GM19193 (cell line): ENCODE data around the gene TRERF1.

Experiments used
- POLR2A ChIP-seq: IDR thresholded peaks from 4 replicates; pipeline ENCODE4 v1.6.1; 2011; ENCODE audit not compliant: insufficient read depth, insufficient read length; ENCODE audit errors: extremely low read depth

The TRERF1 gene

DNA sequence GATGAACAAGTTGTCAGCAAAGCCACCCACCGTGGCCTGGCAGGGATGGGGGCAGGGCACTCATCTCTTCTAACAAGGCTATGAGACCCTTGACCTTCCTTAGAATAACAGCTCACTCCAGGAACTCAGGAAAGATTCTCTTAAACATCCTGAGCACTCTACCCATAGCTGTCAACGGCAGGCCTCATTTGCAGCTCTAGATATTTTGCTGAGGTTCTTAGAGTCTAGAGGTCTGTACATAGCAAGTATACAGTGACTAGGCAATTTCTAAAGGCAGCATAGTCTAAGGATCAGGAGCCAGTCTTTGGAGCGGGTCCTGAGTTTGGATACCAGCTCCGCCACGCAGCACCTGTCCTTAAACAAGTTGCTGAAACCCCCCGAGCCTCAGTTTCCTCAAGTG, 11.7 kb downstream of the TRERF1 start:
- no peak for TF ChIP-seq POLR2A

DNA sequence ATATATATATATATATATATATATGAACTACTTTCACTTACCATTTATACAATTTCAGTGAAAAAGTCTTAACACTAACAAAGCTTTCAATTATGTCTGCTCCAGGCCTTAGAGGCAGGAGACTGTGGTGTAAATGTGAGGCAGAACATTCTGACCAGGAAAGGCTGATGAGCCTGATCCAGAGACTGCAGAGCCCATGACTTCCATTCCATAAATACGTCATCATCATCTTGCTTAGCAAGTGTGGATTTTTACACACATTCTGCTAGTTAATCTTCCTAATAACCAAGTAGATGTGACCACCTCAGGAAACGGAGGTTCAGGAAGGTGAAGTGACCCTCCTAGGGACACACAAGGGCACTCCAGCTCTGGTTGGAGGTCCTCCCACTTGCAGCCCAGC, 14.9 kb downstream of the TRERF1 start:
- no peak for TF ChIP-seq POLR2A

DNA sequence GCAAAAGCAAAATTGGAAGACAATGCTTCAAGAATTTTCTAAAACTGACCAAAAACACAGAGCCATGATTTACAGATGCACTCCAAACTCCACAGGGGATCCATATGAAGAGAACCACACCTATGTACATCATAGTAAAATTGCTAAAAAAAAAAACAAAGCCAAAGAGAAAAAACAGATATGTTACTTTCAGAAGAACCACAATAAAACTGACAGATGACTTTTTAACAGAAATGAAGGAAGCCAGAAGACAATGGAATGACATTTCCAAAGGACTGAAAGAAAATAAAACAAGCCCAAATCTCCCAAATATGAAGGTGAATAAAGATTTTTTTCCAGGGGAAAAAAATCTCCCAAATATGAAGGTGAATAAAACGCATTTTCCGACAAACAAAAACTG, 17.5 kb downstream of the TRERF1 start:
- TF ChIP-seq POLR2A: no peak

DNA sequence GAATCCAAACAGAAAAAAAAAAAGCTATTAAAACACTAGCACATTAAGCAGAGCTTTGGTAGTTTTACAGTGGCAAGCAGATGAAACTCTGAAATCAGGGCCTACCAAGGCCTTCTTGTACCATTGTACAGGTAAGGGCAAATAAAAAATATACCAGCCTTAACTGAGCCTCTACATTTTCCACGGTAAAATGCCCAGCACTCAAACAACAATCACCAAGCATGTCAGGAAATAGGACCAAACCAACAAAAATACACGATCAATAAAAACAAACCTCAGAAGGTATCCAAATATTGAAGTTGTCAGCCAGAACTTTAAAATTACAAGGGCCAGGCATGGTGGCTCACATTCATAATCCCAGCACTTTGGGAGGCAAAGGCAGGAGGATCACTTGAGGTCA, 18.3 kb downstream of the TRERF1 start:
- no peak for TF ChIP-seq POLR2A

DNA sequence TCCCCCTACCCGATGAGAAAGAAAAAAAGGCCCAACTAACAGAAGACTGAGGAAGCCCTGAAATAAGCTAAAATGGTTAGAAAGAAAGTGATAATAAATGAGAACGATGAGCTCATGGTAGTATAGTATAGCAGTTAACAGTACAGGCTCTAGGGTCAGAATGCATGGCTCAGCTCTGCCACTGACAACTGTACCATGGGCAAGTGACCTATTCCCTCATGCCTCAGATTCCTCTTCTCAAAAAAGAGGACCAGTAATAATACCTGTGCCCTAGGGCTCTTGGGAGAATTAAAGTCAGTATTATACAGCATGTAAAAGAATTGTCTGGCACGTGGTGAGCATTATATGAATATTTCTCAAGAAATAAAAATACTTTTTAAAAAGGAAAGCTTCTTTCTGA, 19.8 kb downstream of the TRERF1 start:
- no peak for TF ChIP-seq POLR2A

DNA sequence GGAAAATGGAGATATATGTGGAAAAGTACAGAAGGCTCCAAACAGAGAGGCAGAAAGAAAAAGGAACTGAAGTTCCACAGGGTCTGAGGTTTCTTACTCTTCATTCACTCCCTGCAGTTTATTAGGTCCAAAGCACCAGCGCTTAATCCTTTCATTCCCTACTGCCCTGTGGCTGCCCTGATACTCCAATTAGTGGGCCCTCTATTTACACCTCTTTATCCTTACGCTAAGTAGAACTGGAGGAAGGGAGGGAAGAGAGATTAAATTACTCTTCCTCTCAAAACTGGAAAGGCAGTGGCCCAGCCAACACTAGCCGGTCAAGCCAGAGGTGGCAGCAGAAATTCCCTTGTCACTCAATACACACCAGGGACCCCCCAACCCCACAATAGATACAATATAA, 20.4 kb downstream of the TRERF1 start:
- no peak for TF ChIP-seq POLR2A

DNA sequence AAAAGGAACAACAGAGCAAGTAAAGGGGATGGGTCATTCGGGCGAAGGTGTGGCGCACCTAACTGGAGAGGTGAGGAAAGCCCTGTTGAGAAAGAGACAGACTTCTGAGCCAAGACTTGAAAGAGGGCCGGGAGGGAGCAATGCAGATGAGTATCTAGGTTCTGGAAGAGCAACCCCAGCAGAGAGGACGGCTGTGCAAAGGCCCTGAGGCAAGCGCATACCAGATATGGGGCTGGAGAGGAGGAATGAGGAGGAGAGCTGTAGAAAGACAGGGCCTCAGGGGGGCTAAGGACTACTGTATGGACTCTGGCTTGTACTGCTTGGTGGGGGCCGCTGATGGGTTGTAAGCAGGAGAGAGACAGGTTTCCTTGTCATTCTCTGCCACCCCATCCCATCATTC, 21.9 kb downstream of the TRERF1 start:
- TF ChIP-seq POLR2A: no peak

DNA sequence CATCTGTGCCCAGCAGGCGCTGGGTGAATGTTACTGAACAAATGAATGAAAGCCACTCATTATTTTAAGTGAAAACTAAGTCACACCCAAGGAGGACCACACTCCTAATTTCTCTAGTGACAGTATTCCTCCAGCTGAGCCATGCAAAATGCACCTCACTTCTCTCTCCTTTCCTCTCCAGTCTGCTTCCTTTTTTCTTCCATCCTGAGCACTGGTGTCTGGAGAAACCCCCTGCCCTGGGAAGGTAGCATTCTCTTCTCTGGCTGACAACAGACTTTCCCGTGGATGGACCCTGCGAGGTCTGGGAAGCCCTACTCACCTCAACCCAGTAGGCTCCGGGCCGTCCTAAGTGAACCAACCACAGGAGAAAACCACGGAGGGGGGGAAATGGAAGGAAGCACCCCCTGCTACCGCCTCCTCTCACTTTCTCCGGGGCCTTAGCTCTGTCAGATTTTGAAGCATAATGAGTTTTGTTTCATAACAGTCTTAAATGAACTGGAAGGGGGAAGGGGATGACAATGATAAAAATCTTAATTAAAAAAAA, 22.6 kb downstream of the TRERF1 start:
- TF ChIP-seq POLR2A: no peak

DNA sequence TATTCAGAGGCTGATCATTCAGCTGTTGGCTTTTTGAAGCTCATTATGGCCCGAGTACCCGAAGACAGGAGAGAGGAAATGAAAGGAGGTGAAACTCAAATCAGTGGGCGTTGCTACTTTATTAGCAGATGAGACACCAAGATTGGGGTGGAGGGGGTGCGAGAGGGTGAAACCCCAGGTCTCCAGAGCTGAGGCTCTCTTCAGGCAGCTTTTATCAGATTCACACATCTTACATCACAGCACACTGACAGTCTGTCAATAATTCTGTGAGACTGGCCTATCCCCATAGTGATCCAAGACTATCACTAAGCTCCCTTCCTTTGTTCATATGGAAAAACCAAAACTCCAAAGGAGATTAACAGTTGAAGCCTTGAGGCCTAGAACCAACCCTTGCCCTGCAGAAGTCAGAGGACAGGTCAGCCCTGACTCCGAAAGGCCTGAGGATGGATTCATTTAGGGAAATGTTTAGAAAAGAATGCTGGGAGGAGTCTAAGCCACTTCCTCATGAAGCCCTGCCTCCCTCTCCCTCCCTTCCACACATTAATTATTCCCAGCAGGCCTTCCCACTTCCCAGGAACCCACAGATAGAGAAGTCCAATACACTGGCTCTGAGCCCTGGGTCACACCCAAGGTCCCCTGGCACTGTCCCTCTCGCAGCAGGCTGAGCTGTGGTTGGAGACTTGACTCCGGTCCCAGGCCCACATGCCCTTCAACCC, 23.2 kb downstream of the TRERF1 start:
- no peak for TF ChIP-seq POLR2A

DNA sequence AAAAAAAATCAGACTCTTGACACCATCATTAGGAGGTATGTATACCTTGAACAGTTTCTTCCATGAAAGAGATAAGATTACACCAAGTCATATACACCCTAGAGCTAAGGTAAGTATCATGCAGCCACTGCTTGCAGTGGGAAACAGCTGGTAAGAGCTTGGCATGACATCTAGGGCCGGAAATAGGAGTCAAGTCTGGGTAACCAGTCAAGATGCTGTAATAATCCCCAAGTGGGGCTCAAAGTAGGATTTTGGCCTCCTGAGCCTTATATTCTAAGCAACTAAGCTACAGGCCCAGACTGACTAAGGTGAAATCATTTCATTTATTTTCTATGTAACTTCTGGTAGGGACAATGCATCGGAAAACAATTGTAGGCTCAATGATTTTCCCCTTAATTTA, 23.9 kb downstream of the TRERF1 start:
- TF ChIP-seq POLR2A: no peak

DNA sequence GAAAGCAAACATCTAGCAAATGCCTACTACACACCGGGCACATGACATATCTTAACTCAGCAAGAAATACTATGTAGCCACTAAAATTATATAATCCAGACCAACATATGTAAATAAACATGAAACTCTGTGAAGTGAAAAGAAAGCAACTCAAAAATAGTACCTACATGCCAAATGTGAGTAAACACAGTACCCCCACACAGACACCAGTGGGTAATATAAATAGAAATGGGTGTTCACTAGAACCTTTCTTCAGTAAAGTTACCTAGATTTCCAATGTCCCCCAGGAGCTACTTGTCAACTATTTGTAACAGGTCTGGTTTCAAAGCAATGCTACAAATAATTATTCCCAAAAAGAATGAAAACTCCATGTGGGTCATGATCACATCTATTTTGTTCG, 25.5 kb downstream of the TRERF1 start:
- TF ChIP-seq POLR2A: no peak

DNA sequence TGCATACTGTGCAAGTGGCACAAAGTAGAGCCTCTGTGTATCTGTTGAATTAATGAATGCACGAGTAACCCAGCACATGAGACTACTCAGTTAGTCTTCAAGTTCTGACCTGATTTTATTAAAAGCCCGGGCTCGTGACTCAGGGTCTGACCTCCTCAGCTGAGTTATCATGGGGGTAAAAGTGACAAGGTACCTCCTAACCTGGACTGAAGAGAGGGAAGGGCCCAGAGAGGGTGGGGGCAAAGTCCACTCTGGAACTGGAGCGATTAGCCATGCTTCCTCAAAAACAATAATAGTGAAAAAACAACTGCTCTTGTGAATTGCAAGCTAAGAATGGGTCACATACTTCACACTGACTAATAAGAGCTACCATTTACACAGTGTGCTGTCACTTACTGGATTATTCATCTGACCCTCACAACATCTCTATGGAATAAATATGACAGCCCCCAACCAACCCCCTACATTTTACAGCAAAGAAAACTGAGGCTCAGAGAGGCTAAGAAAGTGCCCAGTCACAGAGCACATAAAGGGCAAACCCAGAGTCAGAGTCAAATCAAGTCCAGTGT, 26.7 kb downstream of the TRERF1 start:
- TF ChIP-seq POLR2A: no peak

DNA sequence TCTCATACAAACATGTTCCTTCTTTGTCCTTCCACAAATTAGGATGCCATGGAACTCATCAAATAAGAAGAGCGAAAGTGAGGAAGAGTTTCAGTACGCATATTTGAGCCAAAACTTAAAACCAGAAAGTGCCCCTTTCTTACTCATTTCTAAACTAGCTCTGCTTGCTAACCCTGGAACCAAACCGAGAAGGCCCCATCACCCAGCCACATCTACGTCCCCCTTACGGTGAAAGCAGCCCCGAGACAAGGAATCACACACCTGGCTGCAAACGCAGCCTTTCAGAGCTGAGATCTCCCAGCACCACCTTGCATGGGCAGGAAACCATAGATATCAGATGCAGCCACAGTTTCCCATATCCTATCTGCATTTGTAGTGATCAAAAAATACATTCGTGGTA, 28.5 kb downstream of the TRERF1 start:
- TF ChIP-seq POLR2A: no peak

DNA sequence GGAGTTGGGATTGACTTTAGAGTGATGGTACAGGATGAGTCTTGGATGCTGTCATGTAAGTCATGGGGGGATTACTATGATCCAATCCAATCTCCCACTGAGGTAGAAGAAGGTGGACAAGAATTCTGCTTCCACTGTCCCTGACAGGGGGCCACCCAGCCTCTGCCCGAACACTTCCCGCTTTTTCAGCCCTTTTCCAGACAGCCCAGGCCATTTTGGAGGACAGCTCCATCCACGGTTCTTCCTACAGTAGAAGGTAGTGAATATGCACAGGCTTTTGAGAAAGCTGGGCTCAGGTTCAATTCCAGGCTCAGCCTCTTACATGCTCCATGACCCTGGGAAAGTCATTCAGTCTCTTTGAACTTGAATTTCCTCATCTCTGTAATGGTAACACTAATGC, 31.0 kb downstream of the TRERF1 start:
- TF ChIP-seq POLR2A: no peak

DNA sequence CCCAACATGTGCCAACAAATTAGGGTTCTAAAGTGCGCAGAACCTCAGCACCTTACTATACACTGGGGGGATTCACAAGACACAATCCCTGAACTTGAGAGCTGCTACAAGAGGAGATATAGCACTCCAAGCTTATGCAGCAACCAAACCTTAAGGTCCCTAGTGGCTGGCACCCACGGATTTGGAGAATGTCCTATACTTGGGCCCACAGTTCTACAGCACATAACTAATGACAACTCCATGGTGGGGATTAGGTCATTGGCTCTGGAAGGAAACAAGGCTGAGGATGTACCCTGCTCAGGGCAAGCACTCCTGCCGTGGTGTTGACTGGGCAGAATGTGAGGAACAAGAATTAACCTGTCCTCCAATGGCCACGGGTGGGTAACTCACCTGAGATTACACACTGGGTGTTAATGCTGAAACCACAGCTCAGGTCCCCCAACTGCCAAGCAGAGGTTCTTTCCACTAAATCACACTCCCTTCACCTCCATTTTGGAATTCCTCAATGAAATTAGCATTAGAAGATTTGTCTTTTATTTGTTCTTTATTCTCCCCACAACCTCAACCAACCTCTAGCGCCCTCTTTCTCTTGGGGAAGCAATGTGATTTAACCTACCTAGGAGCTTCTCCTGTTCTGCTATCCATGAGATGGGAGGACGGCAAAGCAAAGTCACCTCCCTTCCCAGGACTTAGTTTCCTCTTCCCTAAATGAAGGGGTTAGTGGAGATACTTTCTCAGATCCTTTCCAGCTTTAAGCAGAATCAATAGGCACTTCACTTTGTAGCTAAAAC, 32.0 kb downstream of the TRERF1 start:
- no peak for TF ChIP-seq POLR2A

DNA sequence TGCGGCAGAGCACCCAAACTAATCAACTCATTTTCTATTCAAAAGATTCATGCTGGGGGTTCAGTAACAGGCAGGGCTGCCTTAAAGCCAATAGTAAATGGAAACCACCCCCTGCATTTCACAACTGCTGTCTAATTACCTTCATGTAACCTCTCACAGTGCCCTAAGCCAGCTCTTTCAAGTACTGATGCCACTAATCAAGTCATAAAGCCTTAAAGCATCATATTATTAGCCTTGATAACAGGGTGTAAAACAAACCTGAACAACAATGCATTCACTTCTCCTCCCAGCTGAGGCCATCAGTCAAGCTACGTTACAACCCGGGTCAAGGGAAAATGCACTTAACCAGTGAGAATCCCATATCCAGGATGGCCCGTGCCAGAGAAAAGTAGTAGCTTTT, 33.0 kb downstream of the TRERF1 start:
- no peak for TF ChIP-seq POLR2A
